Neuronal stem cell (in vitro differentiated cells): ENCODE results near the gene SLC49A3.

Experiments used
- DNase-seq: peaks from one replicate; pipeline ENCODE4 v3.0.0-alpha.2; 2013; ENCODE audit warnings: low spot score
- H2AFZ ChIP-seq: one replicate; pipeline ENCODE4 v1.6.1; 2013; ENCODE audit warnings: mild to moderate bottlenecking, low read length, inconsistent platforms
- H2AK5ac ChIP-seq: 2 replicates; pipeline ENCODE4 v1.6.1; 2013; ENCODE audit warnings: low read depth, mild to moderate bottlenecking, inconsistent platforms, low read length, moderate library complexity, mixed read lengths
- H2BK120ac ChIP-seq: 2 replicates; pipeline ENCODE4 v1.6.1; 2013; ENCODE audit warnings: low read depth, mild to moderate bottlenecking, inconsistent platforms, low read length, moderate library complexity, mixed read lengths
- H2BK12ac ChIP-seq: one replicate; pipeline ENCODE4 v1.6.1; 2013; ENCODE audit warnings: low read length, inconsistent platforms
- H2BK15ac ChIP-seq: 2 replicates; pipeline ENCODE4 v1.6.1; 2013; ENCODE audit warnings: mild to moderate bottlenecking, low read length, inconsistent platforms, mixed read lengths
- H2BK5ac ChIP-seq: one replicate; pipeline ENCODE4 v1.6.1; 2013; ENCODE audit warnings: inconsistent platforms, mild to moderate bottlenecking, low read length, moderate library complexity
- H3K14ac ChIP-seq: one replicate; pipeline ENCODE4 v1.6.1; 2013; ENCODE audit warnings: low read length, inconsistent platforms
- H3K18ac ChIP-seq: 2 replicates; pipeline ENCODE4 v1.6.1; 2013; ENCODE audit warnings: low read length, inconsistent platforms
- H3K23ac ChIP-seq: 2 replicates; pipeline ENCODE4 v1.6.1; 2013; ENCODE audit warnings: low read depth, mild to moderate bottlenecking, mixed read lengths, low read length, inconsistent platforms; ENCODE audit not compliant: poor library complexity
- H3K27ac ChIP-seq: replicated peaks from 3 replicates; pipeline ENCODE4 v1.5.1; 2013; ENCODE audit warnings: low read length, inconsistent platforms
- H3K27me3 ChIP-seq, 3 experiments: 2 replicates each; pipeline ENCODE4 v1.6.1; 2013; ENCODE audit warnings: low read length in 3 of 3, mild to moderate bottlenecking in 2 of 3, inconsistent platforms in 1 of 3, low read depth in 1 of 3, mixed read lengths in 1 of 3, moderate library complexity in 1 of 3; ENCODE audit not compliant: control insufficient read depth in 3 of 3, insufficient read depth in 3 of 3
- H3K36me3 ChIP-seq, 2 donors: replicated peaks in 1 of 2; 2 replicates each; pipeline ENCODE4 v1.6.1; 2013; ENCODE audit warnings: low read length in 2 of 2; ENCODE audit not compliant: control insufficient read depth in 2 of 2, insufficient read depth in 2 of 2
- H3K4ac ChIP-seq: 2 replicates; pipeline ENCODE4 v1.6.1; 2013; ENCODE audit warnings: inconsistent platforms, mild to moderate bottlenecking, low read length, moderate library complexity
- H3K4me1 ChIP-seq, 2 donors: 1 replicate in 1 of 2; 2 replicates in 1 of 2; pipeline ENCODE4 v1.6.1; 2013; ENCODE audit warnings: low read length in 2 of 2, low read depth in 1 of 2; ENCODE audit not compliant: control insufficient read depth in 2 of 2, insufficient read depth in 1 of 2
- H3K4me2 ChIP-seq: one replicate; pipeline ENCODE4 v1.6.1; 2013; ENCODE audit warnings: mild to moderate bottlenecking, low read length, inconsistent platforms; ENCODE audit not compliant: insufficient read depth, poor library complexity, severe bottlenecking
- H3K4me3 ChIP-seq, 2 donors: 2 replicates each; pipeline ENCODE4 v1.5.1; 2013; ENCODE audit warnings: low read length in 2 of 2, mild to moderate bottlenecking in 2 of 2, inconsistent platforms in 1 of 2, moderate library complexity in 1 of 2
- H3K79me1 ChIP-seq: one replicate; pipeline ENCODE4 v1.6.1; 2013; ENCODE audit warnings: low read depth, mild to moderate bottlenecking, inconsistent platforms, low read length, moderate library complexity
- H3K9ac ChIP-seq: one replicate; pipeline ENCODE4 v1.6.1; 2013; ENCODE audit warnings: mild to moderate bottlenecking, low read depth, low read length, inconsistent platforms; ENCODE audit not compliant: poor library complexity
- H3K9me3 ChIP-seq, 2 donors: replicated peaks in 1 of 2; 2 replicates each; pipeline versions ENCODE3 to v1.6.1; 2013; ENCODE audit warnings: low read length in 2 of 2, mild to moderate bottlenecking in 2 of 2, inconsistent platforms in 1 of 2, low read depth in 1 of 2, mixed read lengths in 1 of 2, moderate library complexity in 1 of 2; ENCODE audit not compliant: control insufficient read depth in 2 of 2, insufficient read depth in 1 of 2
- H4K8ac ChIP-seq: one replicate; pipeline ENCODE4 v1.6.1; 2013; ENCODE audit warnings: low read depth, mild to moderate bottlenecking, inconsistent platforms, low read length, moderate library complexity
- H4K91ac ChIP-seq: one replicate; pipeline ENCODE4 v1.6.1; 2013; ENCODE audit warnings: low read length, low read depth, mild to moderate bottlenecking, inconsistent platforms; ENCODE audit not compliant: poor library complexity
- WGBS, 2 donors: extraction: QIAGEN DNeasy Blood & Tissue Kit; methylation state at CpG; one replicate each; pipeline ENCODE4 v1.1.7; 2013; ENCODE audit warnings: missing lambda C conversion rate in 2 of 2, mixed read lengths in 1 of 2; ENCODE audit not compliant: insufficient read length in 2 of 2, insufficient replicate concordance in 1 of 2; ENCODE audit errors: extremely low coverage in 2 of 2; 5-methylcytosine and 5-hydroxymethylcytosine counted together

The SLC49A3 gene

DNA sequence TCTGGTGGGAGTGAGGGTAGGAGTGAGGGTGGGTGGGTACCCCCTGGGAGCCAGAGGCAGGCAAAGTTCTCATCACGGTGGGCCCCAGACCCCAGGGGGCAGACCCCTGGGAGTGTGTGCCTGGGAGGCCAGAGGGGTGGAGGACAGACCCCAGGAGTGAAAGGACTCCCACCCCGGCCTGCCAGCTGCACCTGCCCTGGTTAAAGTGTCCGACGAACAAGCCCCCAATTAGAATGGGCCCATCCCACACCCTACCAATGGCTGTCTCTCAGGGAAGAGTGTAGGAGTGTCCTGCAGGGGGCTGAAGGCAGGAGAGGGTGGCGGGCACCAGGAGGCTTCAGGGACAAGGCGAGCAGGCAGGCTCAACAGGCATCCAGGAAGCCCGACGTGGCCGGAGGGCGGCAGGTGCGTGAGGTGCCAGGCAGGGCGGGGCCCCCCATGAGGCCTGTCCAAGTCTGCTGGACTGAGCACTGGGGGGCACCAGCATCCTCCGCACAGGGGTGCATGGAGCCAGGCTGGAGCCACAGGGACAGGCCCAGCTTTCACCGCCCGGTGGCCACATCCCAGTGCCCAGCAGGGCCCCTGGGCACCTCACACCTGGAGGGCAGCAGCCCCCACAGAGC, 54.9 kb downstream of the SLC49A3 start:
- no peak for DNase-seq

GRCh38 chr4:633406-633805, 55.5 kb downstream of the SLC49A3 start:
- H3K18ac ChIP-seq: peak overlapping the region; percentile 13
- H3K9ac ChIP-seq: no peak overlapping the region
- peaks cover 4 to 11% of the 10 kb centered on the region in 2 donors for H3K9me3 ChIP-seq
- peaks cover 0 to 13% (median 0%) of the 10 kb centered on the region in 3 experiments for H3K27me3 ChIP-seq
- peaks cover 0 to 3% of the 10 kb centered on the region in 2 donors for H3K4me1 ChIP-seq
- H2BK15ac ChIP-seq: no peak overlapping the region
- H2AK5ac ChIP-seq: peak overlapping the region; percentile 37
- no peak overlapping the region for H2BK120ac ChIP-seq
- H4K91ac ChIP-seq: no peak overlapping the region
- DNase-seq: no peak
- H3K14ac ChIP-seq: peak overlapping the region; percentile 71
- no peak overlapping the region for H2BK12ac ChIP-seq
- peaks cover 2% of the 10 kb centered on the region for H3K79me1 ChIP-seq
- peak overlapping the region; percentile 25 for H3K23ac ChIP-seq
- H3K27ac ChIP-seq: no peak overlapping the region
- no peak overlapping the region for H2BK5ac ChIP-seq
- no peak overlapping the region for H3K4me2 ChIP-seq
- no peak overlapping the region for H2AFZ ChIP-seq
- no peak overlapping the region for H4K8ac ChIP-seq
- no CpG with 5 or more reads among the region's 9 CpGs for WGBS, 2 donors
- no peak overlapping the region for H3K4me3 ChIP-seq
- no peak overlapping the region for H3K4ac ChIP-seq
- H3K36me3 ChIP-seq: no peaks in the 10 kb centered on the region

More for the DNA sequence above, 54.9 kb downstream of the SLC49A3 start:
- Histone ChIP-seq H3K36me3 (no peaks in the 10 kb centered on the region), H2BK12ac (no peak overlapping the region), H3K18ac (peak overlapping the region; percentile 57), H3K9me3 (peaks cover 4 to 11% of the 10 kb centered on the region in 2 donors), H4K8ac (no peak overlapping the region), H4K91ac (no peak overlapping the region), H3K27me3 (peaks cover 0 to 11% (median 0%) of the 10 kb centered on the region in 3 experiments), H2BK120ac (no peak overlapping the region), H3K4ac (no peak overlapping the region), H3K23ac (peak overlapping the region; percentile 73), H3K9ac (no peak overlapping the region), H3K4me1 (peaks cover 0 to 3% of the 10 kb centered on the region in 2 donors), H3K14ac (no peak overlapping the region), H3K79me1 (peaks cover 2% of the 10 kb centered on the region), H3K4me3 (no peak overlapping the region), H2AK5ac (no peak overlapping the region), H2BK5ac (no peak overlapping the region), H3K4me2 (no peak overlapping the region), H2AFZ (no peak overlapping the region), H2BK15ac (peak overlapping the region; percentile 37), H3K27ac (no peak overlapping the region)
- no CpG with 5 or more reads among the region's 15 CpGs for whole genome bisulfite sequencing, 2 donors

- no peak overlapping the region for H2BK5ac ChIP-seq
- H3K18ac ChIP-seq: peak overlapping the region; percentile 13
- H3K27ac ChIP-seq: no peak overlapping the region
- peaks cover 0 to 3% of the 10 kb centered on the region in 2 donors for H3K4me1 ChIP-seq
- peaks cover 0 to 16% (median 0%) of the 10 kb centered on the region in 3 experiments for H3K27me3 ChIP-seq
- H2BK120ac ChIP-seq: no peak overlapping the region
- H3K36me3 ChIP-seq: no peaks in the 10 kb centered on the region
- no peak overlapping the region for H2AFZ ChIP-seq
- H2BK15ac ChIP-seq: no peak overlapping the region
- H3K79me1 ChIP-seq: peaks cover 2% of the 10 kb centered on the region
- no peak overlapping the region for H3K4me2 ChIP-seq
- WGBS, 2 donors: no CpG with 5 or more reads among the region's 6 CpGs
- H3K9ac ChIP-seq: no peak overlapping the region
- H4K8ac ChIP-seq: peak overlapping the region; percentile 65
- H3K9me3 ChIP-seq: peaks cover 4 to 11% of the 10 kb centered on the region in 2 donors
- H3K4ac ChIP-seq: no peak overlapping the region
- H3K14ac ChIP-seq: no peak overlapping the region
- H3K23ac ChIP-seq: peak overlapping the region; percentile 25
- H2BK12ac ChIP-seq: no peak overlapping the region
- H2AK5ac ChIP-seq: no peak overlapping the region
- no peak overlapping the region for H4K91ac ChIP-seq
- no peak for DNase-seq
- H3K4me3 ChIP-seq: peak overlapping the region in 1 of 2 donors; percentile 2
Observed at GRCh38 chr4:632926-633325, 56.0 kb downstream of the SLC49A3 start.

GRCh38 chr4:632196-632790, 56.7 kb downstream of the SLC49A3 start:
- H3K4me2 ChIP-seq: no peak overlapping the region
- H3K14ac ChIP-seq: no peak overlapping the region
- H3K27ac ChIP-seq: no peak overlapping the region
- H2BK15ac ChIP-seq: no peak overlapping the region
- DNase-seq: no peak
- no peak overlapping the region for H2BK5ac ChIP-seq
- no peaks in the 10 kb centered on the region for H3K4me1 ChIP-seq
- H3K9me3 ChIP-seq: peaks cover 4 to 11% of the 10 kb centered on the region in 2 donors
- H4K91ac ChIP-seq: no peak overlapping the region
- no CpG with 5 or more reads among the region's 16 CpGs for WGBS, 2 donors
- H4K8ac ChIP-seq: no peak overlapping the region
- no peak overlapping the region for H2BK120ac ChIP-seq
- peaks cover 0 to 12% (median 0%) of the 10 kb centered on the region in 3 experiments for H3K27me3 ChIP-seq
- no peak overlapping the region for H3K18ac ChIP-seq
- H3K9ac ChIP-seq: no peak overlapping the region
- H3K4ac ChIP-seq: no peak overlapping the region
- H3K79me1 ChIP-seq: peaks cover 2% of the 10 kb centered on the region
- no peaks in the 10 kb centered on the region for H3K36me3 ChIP-seq
- peak overlapping the region; percentile 45 for H3K23ac ChIP-seq
- H2BK12ac ChIP-seq: no peak overlapping the region
- H2AFZ ChIP-seq: no peak overlapping the region
- peak overlapping the region in 1 of 2 donors; percentile 2 for H3K4me3 ChIP-seq
- no peak overlapping the region for H2AK5ac ChIP-seq
